Hepatocyte (in vitro differentiated cells): ENCODE results near the gene ARMC7. TPM values are rescaled to one million over a fixed set of nuclear protein-coding genes. Genes with fewer than 3 reads are reported as not detected.

ENCODE experiments used
- DNase-seq: peaks from one replicate; pipeline ENCODE4 v3.0.0-alpha.2; 2016; ENCODE audit warnings: low spot score
- H2AFZ ChIP-seq: fragments of 200-600 bp; sonication (generic); 2 replicates; pipeline ENCODE4 v1.6.0; 2016; ENCODE audit warnings: antibody characterized with exemption, mild to moderate bottlenecking
- H3K27ac ChIP-seq: fragments of 200-600 bp; sonication (generic); 2 replicates; pipeline ENCODE4 v1.5.1; 2016; ENCODE audit warnings: mild to moderate bottlenecking
- H3K27me3 ChIP-seq: fragments of 200-600 bp; sonication (generic); 2 replicates; pipeline ENCODE4 v1.6.1; 2016
- H3K36me3 ChIP-seq: fragments of 200-600 bp; sonication (generic); replicated peaks from 2 replicates; pipeline ENCODE4 v1.5.1; 2016; ENCODE audit warnings: low read depth; ENCODE audit not compliant: insufficient read depth
- H3K4me1 ChIP-seq: fragments of 200-600 bp; sonication (generic); 2 replicates; pipeline ENCODE4 v1.5.1; 2016; ENCODE audit warnings: mild to moderate bottlenecking, moderate library complexity; ENCODE audit not compliant: insufficient read depth
- H3K4me2 ChIP-seq: fragments of 200-600 bp; sonication (generic); 2 replicates; pipeline ENCODE4 v1.6.0; 2016
- H3K4me3 ChIP-seq: fragments of 200-600 bp; sonication (generic); 2 replicates; pipeline ENCODE4 v1.5.1; 2016; ENCODE audit warnings: mild to moderate bottlenecking
- H3K79me2 ChIP-seq: fragments of 200-600 bp; sonication (generic); 2 replicates; pipeline ENCODE4 v1.6.0; 2017; ENCODE audit warnings: mild to moderate bottlenecking
- H3K9me2 ChIP-seq: fragments of 200-600 bp; sonication (generic); replicated peaks from 2 replicates; pipeline ENCODE4 v1.6.0; 2017; ENCODE audit warnings: mild to moderate bottlenecking; ENCODE audit not compliant: insufficient read depth
- H3K9me3 ChIP-seq: fragments of 200-600 bp; sonication (generic); 2 replicates; pipeline ENCODE4 v1.5.1; 2016; ENCODE audit warnings: low read depth, mild to moderate bottlenecking
- H4K20me1 ChIP-seq: fragments of 200-600 bp; sonication (generic); 2 replicates; pipeline ENCODE4 v1.6.0; 2016; ENCODE audit warnings: mild to moderate bottlenecking; ENCODE audit not compliant: insufficient read depth, poor library complexity, severe bottlenecking
- CTCF ChIP-seq: fragments of 200-600 bp; sonication (generic); IDR thresholded peaks from 2 replicates; pipeline ENCODE4 v1.5.1; 2016; ENCODE audit warnings: antibody characterized with exemption, mild to moderate bottlenecking; ENCODE audit not compliant: poor library complexity
- EZH2 ChIP-seq: fragments of 200-600 bp; sonication (generic); IDR thresholded peaks from 2 replicates; pipeline ENCODE4 v1.6.1; 2016; ENCODE audit warnings: antibody characterized with exemption, mild to moderate bottlenecking, borderline replicate concordance
- EZH2phosphoT487 ChIP-seq: fragments of 200-600 bp; sonication (generic); IDR thresholded peaks from one replicate; pipeline ENCODE4 v1.6.1; 2018; ENCODE audit warnings: antibody characterized with exemption, mild to moderate bottlenecking, low read depth, moderate library complexity; ENCODE audit not compliant: unreplicated experiment, severe bottlenecking
- WGBS: methylation state at CpG from one replicate; pipeline ENCODE4 v1.1.6; 2016; ENCODE audit warnings: low lambda C conversion rate; ENCODE audit errors: missing lambda C conversion rate; 5-methylcytosine and 5-hydroxymethylcytosine counted together
- polyA plus RNA-seq: library from polyadenylated mRNA; unstranded; fragments of >200 nt; fragmentation: Nextera tagmentation; extraction: Ambion mirVana; gene quantifications from 2 replicates; pipeline ENCODE4 v1.2.1, GENCODE V29; 2016
- total RNA-seq: library from RNA; depleted of rRNA; stranded (reverse); fragments of >200 nt; gene quantifications from 2 replicates; pipeline ENCODE4 v1.2.3, GENCODE V29; 2014

Gene ARMC7
- total and polyA plus RNA-seq, 2 experiments from 2014 or later: 3.5 to 4.0 TPM

GRCh38 chr17:75063201-75063600 lies 46.6 kb upstream of the ARMC7 start:
- Histone ChIP-seq H3K4me3 (no peak overlapping the region), H3K79me2 (peaks cover 6% of the 10 kb centered on the region), H3K36me3 (no peaks in the 10 kb centered on the region), H4K20me1 (no peaks in the 10 kb centered on the region), H3K9me3 (no peaks in the 10 kb centered on the region), H3K27ac (no peak overlapping the region), H2AFZ (no peak overlapping the region), H3K9me2 (no peaks in the 10 kb centered on the region), H3K4me2 (no peak overlapping the region), H3K27me3 (no peaks in the 10 kb centered on the region), H3K4me1 (no peaks in the 10 kb centered on the region)
- DNase-seq: no peak
- WGBS: 94% methylated on average over 13 of the region's 13 CpGs
- TF ChIP-seq CTCF: no peak
- TF ChIP-seq EZH2phosphoT487: no peak
- TF ChIP-seq EZH2: no peak

- TF ChIP-seq CTCF (no peak), EZH2 (no peak), EZH2phosphoT487 (no peak)
- Histone ChIP-seq H3K9me2 (no peaks in the 10 kb centered on the region), H4K20me1 (no peaks in the 10 kb centered on the region), H3K27ac (no peak overlapping the region), H3K36me3 (no peaks in the 10 kb centered on the region), H3K79me2 (peaks cover 6% of the 10 kb centered on the region), H3K4me2 (no peak overlapping the region), H3K27me3 (no peaks in the 10 kb centered on the region), H3K4me1 (no peaks in the 10 kb centered on the region), H3K4me3 (no peak overlapping the region), H2AFZ (no peak overlapping the region), H3K9me3 (no peaks in the 10 kb centered on the region)
- DNase-seq: no peak
- 95% methylated on average over 3 of the region's 3 CpGs for WGBS
These were observed 46.1 kb upstream of the ARMC7 start for GRCh38 chr17:75063626-75064025.

GRCh38 chr17:75064040-75064439 lies 45.7 kb upstream of the ARMC7 start:
- H3K9me3 ChIP-seq: no peaks in the 10 kb centered on the region
- H3K79me2 ChIP-seq: peaks cover 6% of the 10 kb centered on the region
- no peaks in the 10 kb centered on the region for H4K20me1 ChIP-seq
- no peaks in the 10 kb centered on the region for H3K9me2 ChIP-seq
- no peaks in the 10 kb centered on the region for H3K4me1 ChIP-seq
- H3K27ac ChIP-seq: no peak overlapping the region
- no peaks in the 10 kb centered on the region for H3K36me3 ChIP-seq
- H3K4me3 ChIP-seq: no peak overlapping the region
- TF ChIP-seq EZH2phosphoT487 (no peak), EZH2 (no peak), CTCF (no peak)
- H2AFZ ChIP-seq: no peak overlapping the region
- H3K27me3 ChIP-seq: no peaks in the 10 kb centered on the region
- 96% methylated on average over 11 of the region's 11 CpGs for WGBS
- no peak overlapping the region for H3K4me2 ChIP-seq
- no peak for DNase-seq

GRCh38 chr17:75064460-75064859 lies 45.3 kb upstream of the ARMC7 start:
- Histone ChIP-seq H3K9me2 (no peaks in the 10 kb centered on the region), H3K27ac (no peak overlapping the region), H4K20me1 (no peaks in the 10 kb centered on the region), H2AFZ (no peak overlapping the region), H3K4me3 (no peak overlapping the region), H3K36me3 (no peaks in the 10 kb centered on the region), H3K79me2 (peaks cover 6% of the 10 kb centered on the region), H3K4me1 (no peaks in the 10 kb centered on the region), H3K27me3 (no peaks in the 10 kb centered on the region), H3K4me2 (no peak overlapping the region), H3K9me3 (no peaks in the 10 kb centered on the region)
- no peak for DNase-seq
- WGBS: 92% methylated on average over 8 of the region's 8 CpGs
- no peak for TF ChIP-seq CTCF
- TF ChIP-seq EZH2phosphoT487: no peak
- TF ChIP-seq EZH2: no peak
